Stimulated activated CD8-positive, alpha-beta memory T cell treated with anti-CD3 and anti-CD28 coated beads, Interleukin-15, amount 100 ng/mL, for 1 hour (primary cell): ENCODE measurements around the gene COBL.

Experiments used
- DNase-seq: peaks from one replicate; pipeline ENCODE4 v3.0.0-alpha.2; 2020; ENCODE audit warnings: low read depth

COBL gene

GRCh38 chr7:51075681-51076580 is 240.7 kb downstream of the COBL start:
- DNase-seq, result no peak

GRCh38 chr7:51073171-51073570 is 243.4 kb downstream of the COBL start:
- no peak for DNase-seq

DNA sequence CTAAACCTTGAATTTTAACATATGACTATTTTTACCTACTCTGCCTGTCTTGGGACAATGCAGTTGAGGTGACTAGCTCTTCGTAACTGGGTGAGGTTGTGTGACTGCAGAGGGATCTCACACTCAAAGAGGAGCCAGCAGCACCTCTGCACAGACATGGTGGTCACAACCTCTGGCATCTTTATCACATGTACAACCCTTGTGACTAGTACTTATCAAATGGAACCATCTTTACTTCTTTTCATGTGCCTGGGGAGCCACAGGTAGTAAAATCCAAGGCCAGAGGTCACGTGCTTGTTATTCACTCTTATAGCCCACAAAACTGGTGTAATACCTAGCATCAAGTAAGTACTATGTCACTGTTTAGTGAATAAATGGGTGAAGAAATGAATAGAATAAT is 244.3 kb downstream of the COBL start:
- no peak for DNase-seq

GRCh38 chr7:51071427-51071826 is 245.2 kb downstream of the COBL start:
- no peak for DNase-seq

GRCh38 chr7:51070151-51070550 is 246.5 kb downstream of the COBL start:
- DNase-seq, result no peak

DNA sequence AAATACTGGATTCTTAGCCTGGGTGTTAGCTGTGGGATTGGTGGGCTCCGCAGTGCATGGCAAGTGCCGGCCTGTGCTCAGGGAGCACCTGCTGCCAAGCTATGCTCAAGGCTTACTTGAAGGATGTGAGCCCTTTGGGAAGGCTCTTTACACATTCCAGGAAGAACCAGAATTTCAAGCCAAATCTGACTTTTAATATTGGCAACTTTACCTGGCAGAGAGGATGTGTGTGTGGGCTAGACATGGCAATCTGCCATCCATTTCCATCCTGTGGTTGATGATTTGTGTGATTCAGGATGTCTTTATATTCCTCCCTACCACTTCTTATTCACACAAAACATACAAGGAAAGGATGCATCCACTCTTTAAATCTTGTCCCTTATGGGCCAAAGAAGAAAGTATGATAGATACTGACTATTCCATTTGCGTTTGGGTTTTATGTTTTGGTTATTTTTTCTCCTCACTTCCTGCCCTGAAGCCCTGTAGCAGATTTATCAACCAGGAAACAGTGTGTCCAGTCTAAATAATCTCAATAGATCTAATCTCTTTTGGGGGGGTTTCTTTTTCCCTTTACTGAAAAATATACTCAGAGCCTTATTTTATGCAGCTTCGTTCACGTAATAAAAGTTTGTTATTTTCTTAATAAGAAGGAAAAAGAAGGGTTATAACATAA is 247.1 kb downstream of the COBL start:
- no peak for DNase-seq

- no peak for DNase-seq
These were observed 248.2 kb downstream of the COBL start for GRCh38 chr7:51068401-51068800.

DNA sequence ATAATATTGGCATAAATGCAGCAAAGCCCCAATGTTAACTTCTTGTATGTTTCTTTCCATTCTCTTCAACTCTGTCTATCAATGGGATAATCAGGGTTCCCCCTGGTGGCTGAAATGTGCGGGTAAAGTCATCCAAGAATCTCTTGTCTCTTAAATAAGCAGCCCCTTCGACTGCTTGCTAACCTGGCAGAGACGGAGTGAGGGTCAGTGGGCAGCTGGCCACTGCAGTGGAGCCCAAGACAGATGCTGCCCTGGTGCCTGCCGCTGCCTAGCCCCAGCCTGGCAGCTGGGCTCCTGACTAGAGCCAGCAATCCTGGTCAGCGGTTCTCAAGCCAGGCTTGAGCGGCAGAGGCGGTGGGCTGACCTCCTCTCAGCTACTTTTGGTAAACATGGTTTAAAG is 248.9 kb downstream of the COBL start:
- no peak for DNase-seq

GRCh38 chr7:51067258-51067657 is 249.4 kb downstream of the COBL start:
- no peak for DNase-seq

- DNase-seq, result no peak
These were observed 250.2 kb downstream of the COBL start for GRCh38 chr7:51066405-51066882.

GRCh38 chr7:51065766-51066165 is 250.8 kb downstream of the COBL start:
- no peak for DNase-seq

DNA sequence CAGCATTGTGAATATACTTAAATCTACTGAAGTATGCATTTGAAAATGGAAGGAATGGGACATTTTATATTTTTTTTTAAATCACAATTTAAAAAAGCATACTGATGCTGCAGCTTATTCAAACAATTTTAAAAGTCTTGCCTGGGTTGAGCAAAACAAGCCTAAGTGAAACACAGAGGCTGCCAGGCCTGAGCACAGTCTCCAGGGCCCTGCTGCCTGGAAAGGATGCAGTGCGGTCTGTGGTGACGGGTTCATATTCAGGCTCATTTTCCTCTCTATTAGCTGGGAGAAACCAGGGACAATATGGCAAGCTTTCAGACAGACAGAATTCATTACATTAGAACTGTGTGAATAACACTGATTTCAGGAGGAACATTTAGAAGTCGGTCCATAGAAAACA is 251.9 kb downstream of the COBL start:
- no peak for DNase-seq

DNA sequence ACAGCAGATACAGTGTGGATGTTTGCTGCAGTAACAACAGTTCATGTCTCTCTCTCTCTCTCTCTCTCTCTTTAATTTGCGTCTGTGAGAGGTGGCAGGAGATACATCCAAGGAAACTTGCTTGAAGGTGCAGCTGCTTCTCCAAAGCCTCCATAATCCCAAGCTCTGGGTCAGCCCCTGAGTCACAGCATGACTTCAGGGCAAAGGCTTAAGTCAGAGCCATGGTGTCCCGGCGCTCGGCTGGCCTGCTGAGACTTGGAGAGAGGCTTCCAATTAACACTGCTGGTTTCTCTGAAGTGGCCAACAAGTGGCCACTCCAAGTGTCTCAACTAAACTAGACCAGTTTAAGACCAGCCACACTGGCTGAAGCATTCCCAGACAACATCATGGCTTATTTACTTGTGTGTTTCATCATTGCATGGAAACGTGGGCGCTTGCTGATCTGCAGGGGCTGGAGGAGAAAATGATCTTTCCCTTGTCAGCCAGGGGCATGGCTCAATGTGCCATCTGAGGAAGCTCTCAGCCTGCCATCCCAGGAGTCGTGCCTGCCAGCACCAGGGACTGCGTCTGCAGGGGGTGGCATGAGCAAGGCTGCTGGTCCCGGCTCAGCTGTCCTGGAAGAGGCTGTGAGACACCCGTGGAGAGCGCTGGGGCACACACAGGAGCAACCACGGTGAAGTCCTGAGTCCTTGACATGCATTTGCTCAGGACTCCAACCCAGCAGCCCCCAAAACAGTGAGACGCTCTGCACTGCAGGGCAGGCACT is 254.2 kb downstream of the COBL start:
- no peak for DNase-seq

DNA sequence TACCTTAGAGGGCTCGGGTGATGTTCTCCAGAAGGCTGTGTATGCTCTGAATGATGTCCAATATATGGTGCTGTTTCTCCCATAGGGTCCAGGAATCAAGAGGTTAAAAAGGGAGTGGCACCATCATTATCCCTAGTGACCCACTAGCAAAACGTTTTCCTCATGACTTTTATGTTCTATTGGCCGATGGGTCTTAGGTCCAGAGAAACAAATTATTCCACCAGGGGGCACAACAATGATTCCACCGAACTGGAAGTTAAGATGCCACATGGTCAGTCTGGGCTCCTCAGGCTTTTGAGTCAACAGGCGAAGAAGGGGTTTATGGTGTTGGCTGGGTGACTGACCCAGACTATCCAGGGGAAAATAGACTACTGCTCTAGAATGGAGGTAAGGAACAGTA is 256.1 kb downstream of the COBL start:
- no peak for DNase-seq

DNA sequence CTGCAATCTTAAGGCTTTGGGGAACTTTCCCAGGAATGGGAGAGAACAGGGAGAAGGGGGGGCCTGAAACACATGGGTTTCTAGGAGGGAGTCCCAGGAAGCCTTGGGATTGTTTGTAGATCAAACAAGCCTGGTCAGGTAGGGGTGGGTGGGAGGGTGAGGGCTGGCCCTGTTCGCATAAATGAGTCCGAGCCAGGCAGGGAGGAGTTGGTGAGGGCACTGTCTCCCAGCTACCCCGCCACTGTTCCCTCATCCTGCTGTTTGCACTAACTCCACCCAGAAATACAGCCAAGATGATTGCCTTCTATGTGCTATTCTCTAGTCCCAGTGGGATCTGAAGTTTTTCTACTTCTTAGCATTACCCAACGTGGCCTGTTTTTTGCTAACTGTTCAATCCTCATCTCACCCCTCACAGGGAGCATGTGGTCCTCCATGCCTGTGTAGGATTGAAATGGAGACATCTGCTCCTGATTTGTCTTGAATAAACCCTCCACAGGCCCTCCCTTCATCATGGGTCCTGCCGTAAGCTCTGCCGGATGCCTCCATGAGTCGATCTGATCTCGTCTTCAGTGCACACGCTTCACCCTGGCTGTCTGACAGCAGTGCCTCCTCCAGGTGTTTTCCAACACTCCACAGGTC is 257.0 kb downstream of the COBL start:
- no peak for DNase-seq

GRCh38 chr7:51058764-51059163 is 257.8 kb downstream of the COBL start:
- DNase-seq, result no peak

GRCh38 chr7:51055039-51055840 is 261.4 kb downstream of the COBL start:
- no peak for DNase-seq

GRCh38 chr7:51054231-51054630 is 262.4 kb downstream of the COBL start:
- DNase-seq, result no peak

- no peak for DNase-seq
These were observed 263.3 kb downstream of the COBL start for GRCh38 chr7:51053160-51053925.

DNA sequence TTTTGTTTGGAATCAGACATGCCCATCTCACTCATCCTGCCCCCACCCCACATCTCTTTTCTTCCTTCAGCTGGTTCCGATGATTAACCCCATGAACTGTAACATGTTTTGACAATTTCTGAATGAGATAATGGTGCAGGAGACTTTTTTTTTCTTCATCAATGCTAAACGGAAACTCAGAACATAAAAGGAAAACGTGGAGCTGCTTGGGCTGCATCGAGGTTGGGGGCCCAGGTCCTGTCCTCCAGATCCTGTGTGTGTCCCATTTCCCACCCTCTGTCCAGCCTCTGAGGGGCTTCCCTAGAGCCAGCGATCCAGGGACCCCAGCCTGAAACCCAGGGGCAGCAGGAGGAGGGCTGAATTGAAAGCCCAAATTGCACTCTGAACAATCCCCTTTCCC is 270.1 kb downstream of the COBL start:
- no peak for DNase-seq

GRCh38 chr7:51046103-51046466 is 270.5 kb downstream of the COBL start:
- no peak for DNase-seq
